C4-2B (cell line): ENCODE data around the gene IRF1.

Experiments used
- CTCF ChIP-seq: fragments of 450-650 bp; conservative IDR thresholded peaks from 2 replicates; pipeline ENCODE4 v1.5.1; 2017; ENCODE audit warnings: mild to moderate bottlenecking
- ZFX ChIP-seq: fragments of 450-650 bp; IDR thresholded peaks from 2 replicates; pipeline ENCODE4 v1.6.1; 2017

DNA sequence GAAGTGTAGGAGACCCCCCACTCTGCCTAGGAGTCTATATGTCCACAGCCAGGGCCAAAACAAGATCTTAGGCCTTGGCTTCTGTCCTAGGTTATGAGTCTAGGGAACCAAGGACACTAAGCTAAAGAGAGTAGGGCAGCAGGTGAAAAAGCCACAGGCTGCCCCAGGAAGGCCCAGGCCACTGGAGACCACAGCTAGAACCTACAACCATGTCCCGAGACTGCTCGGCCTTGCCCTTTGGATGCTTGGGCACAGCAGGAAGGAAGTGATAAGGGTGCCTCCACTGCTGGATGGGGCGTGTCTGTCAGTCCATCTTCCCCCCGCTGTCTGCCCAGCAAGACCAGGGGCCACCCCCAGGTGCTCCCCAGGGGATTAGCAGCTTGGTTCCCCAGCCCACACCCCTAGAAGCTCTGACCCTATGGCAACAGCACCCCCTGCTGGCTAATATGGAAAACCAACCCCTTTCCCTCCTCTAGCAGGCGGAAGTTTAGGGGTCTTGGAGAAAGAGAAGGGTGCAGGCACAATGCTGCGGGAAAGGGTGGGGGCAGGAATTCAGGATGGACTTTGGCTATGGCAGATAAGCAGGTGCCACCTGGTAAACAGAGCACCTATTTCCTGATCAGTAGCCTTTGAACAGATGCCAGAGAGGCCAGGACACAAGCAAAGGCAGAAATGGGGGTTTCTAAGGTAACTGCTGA is 10.5 kb upstream of the IRF1 start:
- peak; percentile 91 for TF ChIP-seq CTCF
- no peak for TF ChIP-seq ZFX
